Testis (tissue), 2 donors: ENCODE data around the gene FOCAD.

Experiments used
- POLR2A ChIP-seq: fragments of 450-650 bp; IDR thresholded peaks from one replicate; pipeline ENCODE4 v1.6.1; 2017; ENCODE audit warnings: antibody characterized with exemption, mild to moderate bottlenecking, moderate library complexity
- TF ChIP-seq, protein P1 (sequence below), 3 experiments: fragments of 450-650 bp in 2 of 3; fragments of 200-600 bp in 1 of 3; sonication (generic) in 1 of 3; IDR thresholded peaks; one replicate each; pipeline ENCODE4 v1.5.1; 2016 to 2019; ENCODE audit warnings: antibody characterized with exemption in 3 of 3, mild to moderate bottlenecking in 2 of 3, moderate library complexity in 1 of 3

DNA sequence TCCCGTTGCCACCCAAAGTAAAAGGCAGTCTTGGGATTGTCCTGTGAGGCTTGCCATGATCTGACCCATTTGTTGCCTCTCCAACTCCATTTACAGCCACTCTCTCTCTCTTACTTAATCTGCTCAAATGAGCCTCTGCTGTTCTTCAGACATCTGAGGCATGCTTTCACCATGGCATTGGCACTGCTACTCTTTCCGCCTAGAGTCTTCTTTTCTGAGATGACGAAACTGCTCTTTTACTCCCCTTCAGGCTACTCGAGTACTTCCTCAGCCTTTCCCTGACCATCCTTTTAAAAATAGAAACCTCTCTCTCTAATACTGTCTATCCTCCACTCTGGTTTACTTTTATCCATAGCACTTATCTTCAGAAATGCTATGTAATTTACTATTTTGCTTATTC lies 9.0 kb downstream of the FOCAD start:
- TF ChIP-seq, protein P1, sequence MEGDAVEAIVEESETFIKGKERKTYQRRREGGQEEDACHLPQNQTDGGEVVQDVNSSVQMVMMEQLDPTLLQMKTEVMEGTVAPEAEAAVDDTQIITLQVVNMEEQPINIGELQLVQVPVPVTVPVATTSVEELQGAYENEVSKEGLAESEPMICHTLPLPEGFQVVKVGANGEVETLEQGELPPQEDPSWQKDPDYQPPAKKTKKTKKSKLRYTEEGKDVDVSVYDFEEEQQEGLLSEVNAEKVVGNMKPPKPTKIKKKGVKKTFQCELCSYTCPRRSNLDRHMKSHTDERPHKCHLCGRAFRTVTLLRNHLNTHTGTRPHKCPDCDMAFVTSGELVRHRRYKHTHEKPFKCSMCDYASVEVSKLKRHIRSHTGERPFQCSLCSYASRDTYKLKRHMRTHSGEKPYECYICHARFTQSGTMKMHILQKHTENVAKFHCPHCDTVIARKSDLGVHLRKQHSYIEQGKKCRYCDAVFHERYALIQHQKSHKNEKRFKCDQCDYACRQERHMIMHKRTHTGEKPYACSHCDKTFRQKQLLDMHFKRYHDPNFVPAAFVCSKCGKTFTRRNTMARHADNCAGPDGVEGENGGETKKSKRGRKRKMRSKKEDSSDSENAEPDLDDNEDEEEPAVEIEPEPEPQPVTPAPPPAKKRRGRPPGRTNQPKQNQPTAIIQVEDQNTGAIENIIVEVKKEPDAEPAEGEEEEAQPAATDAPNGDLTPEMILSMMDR (IDR thresholded peaks at IDR 0.05), result no peak
- TF ChIP-seq POLR2A, result no peak
